MM.1S (cell line): ENCODE results near the gene QSER1.
"Not testable (repeated sequence)": the region's sequence is repeated elsewhere in the genome, so short reads cannot be mapped to it uniquely, and the experiment has no call there.

ENCODE experiments used
- DNase-seq: peaks from one replicate; pipeline ENCODE4 v3.0.0-alpha.2; 2015
- H2AFZ ChIP-seq: fragments of 300-600 bp; sonication (generic); 2 replicates; pipeline ENCODE4 v1.6.0; 2016; ENCODE audit warnings: antibody characterized with exemption, low read length
- H3F3A ChIP-seq: fragments of 300-600 bp; sonication (generic); 2 replicates; pipeline ENCODE4 v1.6.1; 2016; ENCODE audit warnings: mild to moderate bottlenecking, antibody characterized with exemption, low read length, moderate library complexity, mixed read lengths; ENCODE audit not compliant: insufficient read depth
- H3K27ac ChIP-seq: fragments of 300-600 bp; sonication (generic); 2 replicates; pipeline ENCODE4 v1.5.1; 2016; ENCODE audit warnings: mild to moderate bottlenecking, low read length
- H3K27me3 ChIP-seq: fragments of 300-600 bp; sonication (generic); replicated peaks from 2 replicates; pipeline ENCODE4 v1.6.0; 2016; ENCODE audit warnings: low read length; ENCODE audit not compliant: insufficient read depth
- H3K36me3 ChIP-seq: fragments of 300-600 bp; sonication (generic); replicated peaks from 2 replicates; pipeline ENCODE4 v1.6.1; 2016; ENCODE audit warnings: mild to moderate bottlenecking, low read length, mixed read lengths; ENCODE audit not compliant: insufficient read depth
- H3K4me1 ChIP-seq: fragments of 300-600 bp; sonication (generic); 2 replicates; pipeline ENCODE4 v1.6.1; 2016; ENCODE audit warnings: low read length, mixed read lengths
- H3K4me2 ChIP-seq: fragments of 300-600 bp; sonication (generic); 2 replicates; pipeline ENCODE4 v1.6.0; 2016; ENCODE audit warnings: low read depth, low read length
- H3K4me3 ChIP-seq: fragments of 300-600 bp; sonication (generic); 2 replicates; pipeline ENCODE4 v1.5.1; 2016; ENCODE audit warnings: low read length, mixed read lengths
- H3K79me2 ChIP-seq: fragments of 300-600 bp; sonication (generic); 2 replicates; pipeline ENCODE4 v1.6.1; 2016; ENCODE audit warnings: mixed run types, low read length, mixed read lengths
- H3K9ac ChIP-seq: fragments of 300-600 bp; sonication (generic); 2 replicates; pipeline ENCODE4 v1.6.1; 2016; ENCODE audit warnings: low read length, mixed read lengths
- H3K9me2 ChIP-seq: fragments of 300-600 bp; sonication (generic); replicated peaks from 2 replicates; pipeline ENCODE4 v1.6.1; 2016; ENCODE audit warnings: mild to moderate bottlenecking, low read length, mixed read lengths; ENCODE audit not compliant: insufficient read depth
- H3K9me3 ChIP-seq: fragments of 300-600 bp; sonication (generic); replicated peaks from 2 replicates; pipeline ENCODE4 v1.6.1; 2016; ENCODE audit warnings: mild to moderate bottlenecking, low read length, mixed read lengths; ENCODE audit not compliant: insufficient read depth
- H4K20me1 ChIP-seq: fragments of 300-600 bp; sonication (generic); 2 replicates; pipeline ENCODE4 v1.6.1; 2016; ENCODE audit warnings: mild to moderate bottlenecking, low read length, moderate library complexity, mixed read lengths; ENCODE audit not compliant: insufficient read depth
- CTCF ChIP-seq: fragments of 300-600 bp; sonication (generic); IDR thresholded peaks from 2 replicates; pipeline ENCODE4 v1.5.1; 2016; ENCODE audit warnings: antibody characterized with exemption, low read length, mixed read lengths
- EZH2 ChIP-seq: fragments of 300-600 bp; sonication (generic); optimal IDR thresholded peaks from 2 replicates; pipeline ENCODE3; 2017; ENCODE audit warnings: low read depth, mild to moderate bottlenecking, antibody characterized with exemption, low read length, mixed read lengths
- EZH2phosphoT487 ChIP-seq: fragments of 300-600 bp; sonication (generic); IDR thresholded peaks from 2 replicates; pipeline ENCODE4 v1.6.1; 2018; ENCODE audit warnings: antibody characterized with exemption, low read length

QSER1 gene

GRCh38 chr11:32931606-32932005, 39.0 kb downstream of the QSER1 start:
- Histone ChIP-seq H3K4me2 (no peak overlapping the region), H3K4me1 (no peaks in the 10 kb centered on the region), H3K9me3 (no peaks in the 10 kb centered on the region), H3K4me3 (no peak overlapping the region), H3K36me3 (peaks cover 5% of the 10 kb centered on the region; the same call in 1 of the 2 replicates), H3F3A (0 out of 2 replicates have a peak, but pooled peaks cover 3% of the 10 kb centered on the region), H3K27ac (no peak overlapping the region), H2AFZ (no peak overlapping the region), H3K9me2 (no peaks in the 10 kb centered on the region), H4K20me1 (no peaks in the 10 kb centered on the region), H3K27me3 (no peaks in the 10 kb centered on the region), H3K79me2 (0 out of 2 replicates have a peak, but pooled peaks cover 6% of the 10 kb centered on the region), H3K9ac (no peak overlapping the region)
- DNase-seq, result no peak
- TF ChIP-seq EZH2phosphoT487, result no peak
- TF ChIP-seq CTCF, result no peak

GRCh38 chr11:32932196-32932595, 39.6 kb downstream of the QSER1 start:
- no peak overlapping the region for H3K4me2 ChIP-seq
- H2AFZ ChIP-seq, result no peak overlapping the region
- H3K9ac ChIP-seq, result no peak overlapping the region
- H3K27ac ChIP-seq, result no peak overlapping the region
- H4K20me1 ChIP-seq, result no peaks in the 10 kb centered on the region
- H3K79me2 ChIP-seq, result 0 out of 2 replicates have a peak, but pooled peaks cover under 1% of the 10 kb centered on the region
- no peaks in the 10 kb centered on the region for H3K9me2 ChIP-seq
- no peaks in the 10 kb centered on the region for H3K27me3 ChIP-seq
- DNase-seq, result no peak
- no peak for TF ChIP-seq EZH2phosphoT487
- no peak overlapping the region for H3K4me3 ChIP-seq
- H3K4me1 ChIP-seq, result no peaks in the 10 kb centered on the region
- no peaks in the 10 kb centered on the region for H3K9me3 ChIP-seq
- H3F3A ChIP-seq, result no peaks in the 10 kb centered on the region
- peaks cover 5% of the 10 kb centered on the region; the same call in 1 of the 2 replicates for H3K36me3 ChIP-seq

GRCh38 chr11:32935462-32936029, 42.9 kb downstream of the QSER1 start:
- peaks cover 5% of the 10 kb centered on the region; the same call in 1 of the 2 replicates for H4K20me1 ChIP-seq
- no peak overlapping the region for H3K27ac ChIP-seq
- H3K27me3 ChIP-seq, result no peaks in the 10 kb centered on the region
- no peaks in the 10 kb centered on the region for H3K9me2 ChIP-seq
- H2AFZ ChIP-seq, result no peak overlapping the region
- no peaks in the 10 kb centered on the region for H3K9me3 ChIP-seq
- no peak for DNase-seq
- 0 out of 2 replicates have a peak, but pooled peaks cover 5% of the 10 kb centered on the region for H3K36me3 ChIP-seq
- no peak overlapping the region for H3K4me2 ChIP-seq
- H3F3A ChIP-seq, result peaks cover 3% of the 10 kb centered on the region; the same call in 1 of the 2 replicates
- no peak overlapping the region for H3K4me3 ChIP-seq
- no peak for TF ChIP-seq CTCF
- no peak for TF ChIP-seq EZH2phosphoT487
- TF ChIP-seq EZH2, result no peak
- H3K4me1 ChIP-seq, result peaks cover 12% of the 10 kb centered on the region
- H3K9ac ChIP-seq, result no peak overlapping the region
- peaks cover 18% of the 10 kb centered on the region for H3K79me2 ChIP-seq

GRCh38 chr11:32936178-32936577, 43.6 kb downstream of the QSER1 start:
- H3K4me1 ChIP-seq, result peaks cover 15% of the 10 kb centered on the region
- H3K79me2 ChIP-seq, result peaks cover 20% of the 10 kb centered on the region
- H3K27me3 ChIP-seq, DNase-seq, H3F3A ChIP-seq, H3K9ac ChIP-seq, H2AFZ ChIP-seq, H3K9me3 ChIP-seq, H3K4me2 ChIP-seq, H3K9me2 ChIP-seq, H4K20me1 ChIP-seq, H3K4me3 ChIP-seq, H3K36me3 ChIP-seq, H3K27ac ChIP-seq: not testable (repeated sequence)

DNA sequence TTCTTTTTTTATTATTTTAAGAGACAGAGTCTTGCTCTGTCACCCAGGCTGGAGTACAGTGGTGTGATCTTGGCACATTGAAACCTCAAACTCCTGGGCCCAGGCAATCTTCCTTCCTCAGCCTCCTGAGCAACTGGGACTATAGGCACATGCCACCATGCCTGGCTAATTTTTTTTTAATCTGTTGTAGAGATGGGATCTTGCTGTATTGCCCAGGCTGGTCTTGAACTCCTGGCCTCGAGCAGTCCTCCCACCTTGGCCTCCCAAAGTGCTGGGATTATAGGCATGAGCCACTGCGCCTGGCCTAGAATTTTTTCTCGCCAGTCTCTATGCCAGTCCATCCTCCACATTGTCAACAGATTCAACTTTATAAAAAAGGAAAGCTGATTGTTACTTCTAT, 44.7 kb downstream of the QSER1 start:
- peaks cover 20% of the 10 kb centered on the region for H3K79me2 ChIP-seq
- H3K9me2 ChIP-seq, H3K4me3 ChIP-seq, H3K27ac ChIP-seq, H3K9ac ChIP-seq, H2AFZ ChIP-seq, H4K20me1 ChIP-seq, DNase-seq, H3K36me3 ChIP-seq, H3K9me3 ChIP-seq, H3F3A ChIP-seq, H3K4me2 ChIP-seq, H3K27me3 ChIP-seq: not testable (repeated sequence)
- H3K4me1 ChIP-seq, result peaks cover 15% of the 10 kb centered on the region
